ENCODE results near the gene CA9.

The CA9 gene

DNA sequence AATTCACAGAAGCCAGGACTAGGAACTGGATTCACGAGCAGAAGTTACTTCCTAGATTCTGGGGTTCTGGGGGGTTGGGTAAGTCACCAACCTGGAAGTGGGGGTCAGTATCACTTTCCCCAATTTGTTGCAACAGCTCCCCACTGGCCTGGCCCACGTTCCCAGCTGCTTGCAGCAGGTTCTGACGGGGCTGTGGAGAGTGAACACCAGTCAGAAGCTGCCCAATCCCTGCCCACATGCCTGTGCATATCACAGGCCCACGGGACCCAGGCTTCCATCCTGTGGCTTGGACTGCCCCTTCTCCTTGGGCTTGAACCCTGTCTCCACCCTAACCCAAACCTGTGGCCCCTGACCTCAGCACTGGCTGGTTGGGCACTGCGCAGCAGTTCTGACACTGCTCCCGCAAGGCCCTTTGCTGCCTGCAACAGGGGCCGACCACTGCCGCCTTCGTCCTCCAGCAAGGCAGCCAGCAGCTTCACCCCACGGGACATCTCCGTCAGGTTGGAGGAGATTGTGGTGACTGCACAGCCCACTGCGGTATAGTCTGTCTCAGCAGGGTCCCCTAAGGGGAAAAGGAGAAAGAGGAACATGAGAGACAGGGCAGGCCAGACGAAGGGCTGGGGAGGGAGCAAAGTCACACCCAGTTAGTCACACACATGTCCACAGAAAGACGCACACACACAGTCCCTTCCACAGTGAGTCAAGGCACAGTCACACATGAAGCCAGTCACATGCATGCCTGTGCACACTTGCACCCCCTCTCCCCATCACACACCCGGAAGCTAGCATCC, 45.2 kb downstream of the CA9 start:
- no peak for DNase-seq

DNA sequence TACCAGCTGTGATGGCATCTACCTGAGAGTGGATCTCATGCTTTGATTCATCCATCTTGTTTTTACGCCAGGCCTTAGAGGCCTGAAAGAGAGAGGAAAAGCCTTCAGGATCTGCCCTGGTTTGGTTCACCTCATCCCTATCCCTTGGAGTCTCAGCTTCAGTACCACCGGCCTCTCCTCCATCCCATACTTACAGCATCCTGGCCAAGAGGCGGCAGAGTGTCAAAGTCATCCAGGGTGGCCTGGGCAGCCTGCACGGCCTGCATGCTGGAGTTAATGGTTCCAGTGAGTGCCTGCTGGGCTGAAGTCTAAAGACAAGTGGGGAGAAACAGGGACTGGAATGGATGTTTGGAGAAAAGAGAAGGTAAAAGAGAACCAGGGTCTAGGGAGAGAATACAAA, 45.8 kb downstream of the CA9 start:
- no peak for DNase-seq

DNA sequence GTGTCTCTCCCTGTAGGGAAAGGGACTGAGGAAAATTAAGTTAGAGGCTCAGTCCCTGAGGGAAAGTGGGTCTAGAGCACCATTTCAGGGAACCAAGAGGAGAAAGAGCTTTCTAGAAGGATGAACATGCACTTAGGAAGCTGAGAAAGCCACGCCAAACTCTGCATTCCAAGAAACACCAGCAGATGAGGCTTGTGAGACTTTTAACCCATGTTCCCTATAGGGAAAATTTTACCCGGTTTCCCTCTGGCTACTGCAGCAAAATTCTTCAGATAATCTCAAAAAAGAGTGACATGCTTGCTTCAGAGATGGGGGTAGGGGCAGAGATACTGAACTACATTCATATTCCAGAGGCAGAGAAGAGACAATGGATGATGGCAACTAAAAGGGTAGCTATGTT, 49.7 kb downstream of the CA9 start:
- DNase-seq, result no peak

DNA sequence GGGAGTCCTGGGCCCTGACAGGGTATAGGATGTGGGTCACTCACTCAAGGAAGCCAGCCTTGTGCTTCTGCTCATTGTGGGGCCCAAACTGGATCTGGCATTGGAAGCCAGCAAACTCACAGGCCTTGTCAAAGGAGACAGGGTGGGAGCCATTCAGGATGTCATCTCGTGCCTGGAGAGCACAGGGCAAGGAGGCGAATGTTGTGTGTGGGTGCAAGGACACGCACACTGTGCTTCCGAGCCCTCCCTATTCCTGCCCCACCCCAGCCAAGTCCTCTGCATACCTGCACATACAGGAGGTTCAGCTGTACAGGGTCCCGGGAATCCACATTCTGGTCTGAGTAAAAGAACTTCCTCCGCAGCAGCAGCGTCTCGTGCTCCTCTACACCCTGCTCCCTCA, 50.2 kb downstream of the CA9 start:
- no peak for DNase-seq

DNA sequence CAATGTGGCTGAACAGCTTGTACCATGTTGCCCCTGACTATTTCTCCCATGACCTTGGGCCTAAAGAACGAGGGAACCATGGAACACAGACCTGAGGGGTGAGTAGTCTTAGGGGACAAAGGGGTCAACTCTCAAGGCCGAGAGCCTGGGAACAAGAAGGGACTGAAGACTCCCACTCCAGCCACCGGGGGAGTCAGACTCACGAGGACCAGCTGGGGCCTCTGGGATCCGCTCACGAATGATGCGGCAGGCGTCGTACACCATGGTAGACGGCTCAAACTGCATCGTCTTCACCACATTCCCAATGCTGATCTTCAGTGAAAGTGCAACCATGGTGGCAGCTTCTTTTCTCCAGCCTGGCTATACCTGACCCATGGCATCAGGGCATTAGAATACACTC, 51.6 kb downstream of the CA9 start:
- no peak for DNase-seq

DNA sequence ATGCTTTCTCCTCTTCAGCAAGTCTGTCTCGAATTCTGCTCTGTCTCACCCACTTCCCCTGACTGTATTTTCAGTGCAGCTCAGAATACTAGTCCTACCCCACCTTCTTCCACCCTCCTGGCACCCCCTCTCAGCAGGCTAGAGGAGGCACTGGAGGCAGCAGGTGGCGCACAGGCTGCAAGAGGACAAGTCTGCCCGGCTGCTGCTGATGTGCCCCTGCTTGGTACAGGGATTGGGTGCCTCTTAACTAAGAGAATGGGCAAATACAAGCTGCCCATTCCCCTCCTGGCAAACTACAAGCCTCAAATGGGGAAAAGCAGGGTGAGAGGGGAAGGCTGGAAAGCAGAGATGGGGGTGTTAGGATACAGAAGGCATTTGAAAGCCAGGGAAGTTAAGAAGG, 53.2 kb downstream of the CA9 start:
- DNase-seq, result peak in 2 of 4 experiments; percentile 12 to 39

DNA sequence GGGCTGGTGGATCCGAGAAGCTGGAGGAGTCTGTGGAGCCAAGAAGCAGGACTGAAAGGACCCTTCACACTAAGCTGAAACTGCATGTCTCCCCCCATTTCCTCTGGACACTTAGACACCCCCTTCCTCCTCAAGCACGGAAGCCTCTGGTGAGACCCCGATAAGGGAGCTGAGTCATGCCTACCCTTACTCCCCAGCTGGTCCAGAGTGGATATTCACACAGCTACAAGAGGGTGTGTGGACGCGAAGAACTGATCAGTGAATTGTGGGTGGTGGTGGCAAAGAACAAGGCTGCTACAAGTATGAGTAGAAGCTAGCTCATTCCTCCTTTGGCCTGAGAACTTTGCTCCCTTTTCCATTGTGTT, 53.9 kb downstream of the CA9 start:
- no peak for DNase-seq

DNA sequence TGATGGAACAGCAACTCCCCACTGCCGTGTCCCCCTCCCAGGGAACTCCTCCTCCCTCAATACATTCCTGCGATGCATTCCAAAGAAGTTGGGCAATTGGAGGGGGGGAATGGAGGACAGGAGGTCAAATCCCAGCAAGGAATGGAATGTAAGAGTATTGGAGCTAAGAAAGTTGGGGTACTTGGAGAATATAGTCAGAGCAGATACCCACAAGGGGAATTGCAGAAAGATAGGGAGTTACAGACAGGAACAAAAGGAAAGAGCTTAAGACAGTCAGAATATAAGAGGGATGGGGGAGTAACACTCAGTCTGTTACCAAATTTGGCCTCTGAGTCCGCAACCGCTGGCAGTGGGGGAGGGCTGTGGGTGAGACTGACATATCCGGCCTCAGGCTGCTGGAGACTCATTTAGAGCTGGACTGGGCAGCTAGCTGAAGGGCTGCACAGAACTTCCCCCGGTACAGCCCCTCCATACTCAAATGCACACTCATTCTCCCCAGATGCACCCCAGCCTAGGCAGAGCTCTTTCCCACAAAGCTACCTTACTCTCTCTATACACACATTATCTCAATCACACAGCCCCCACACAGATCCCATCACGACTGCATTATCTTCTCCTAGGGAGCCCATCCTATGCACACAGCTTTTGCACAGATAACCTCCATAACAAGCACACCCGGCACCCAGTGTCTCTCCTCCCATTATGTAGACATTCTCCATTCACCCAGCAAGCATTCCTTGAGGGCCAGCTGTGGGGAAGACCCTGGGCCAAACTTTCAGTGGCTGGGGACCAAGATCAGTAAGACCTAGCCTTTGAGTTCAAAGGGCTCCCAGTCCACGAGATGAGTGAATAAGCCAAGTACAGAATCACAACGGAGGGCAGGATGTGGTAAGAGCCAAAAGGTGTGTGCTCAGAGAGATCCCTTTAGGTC, 54.6 kb downstream of the CA9 start:
- no peak for DNase-seq

DNA sequence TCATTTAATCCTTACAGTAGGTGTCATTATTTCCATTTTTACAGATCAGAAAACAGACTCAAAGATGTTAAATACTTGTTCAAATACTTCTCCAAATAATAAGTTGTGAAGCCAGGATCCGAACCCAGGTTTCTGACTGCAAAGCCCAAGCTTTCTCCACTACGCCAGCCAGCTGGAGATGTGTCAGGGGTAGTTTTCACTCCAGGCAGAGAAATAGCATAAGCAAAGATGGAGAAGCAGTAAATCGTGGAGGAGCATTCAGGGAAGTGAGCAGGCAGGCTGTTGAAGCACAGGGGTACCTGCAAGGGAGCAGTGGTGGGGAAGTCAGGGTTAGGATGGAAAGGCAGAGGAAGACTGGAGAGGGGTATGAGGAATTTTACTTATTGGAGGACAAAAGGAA, 55.4 kb downstream of the CA9 start:
- no peak for DNase-seq

DNA sequence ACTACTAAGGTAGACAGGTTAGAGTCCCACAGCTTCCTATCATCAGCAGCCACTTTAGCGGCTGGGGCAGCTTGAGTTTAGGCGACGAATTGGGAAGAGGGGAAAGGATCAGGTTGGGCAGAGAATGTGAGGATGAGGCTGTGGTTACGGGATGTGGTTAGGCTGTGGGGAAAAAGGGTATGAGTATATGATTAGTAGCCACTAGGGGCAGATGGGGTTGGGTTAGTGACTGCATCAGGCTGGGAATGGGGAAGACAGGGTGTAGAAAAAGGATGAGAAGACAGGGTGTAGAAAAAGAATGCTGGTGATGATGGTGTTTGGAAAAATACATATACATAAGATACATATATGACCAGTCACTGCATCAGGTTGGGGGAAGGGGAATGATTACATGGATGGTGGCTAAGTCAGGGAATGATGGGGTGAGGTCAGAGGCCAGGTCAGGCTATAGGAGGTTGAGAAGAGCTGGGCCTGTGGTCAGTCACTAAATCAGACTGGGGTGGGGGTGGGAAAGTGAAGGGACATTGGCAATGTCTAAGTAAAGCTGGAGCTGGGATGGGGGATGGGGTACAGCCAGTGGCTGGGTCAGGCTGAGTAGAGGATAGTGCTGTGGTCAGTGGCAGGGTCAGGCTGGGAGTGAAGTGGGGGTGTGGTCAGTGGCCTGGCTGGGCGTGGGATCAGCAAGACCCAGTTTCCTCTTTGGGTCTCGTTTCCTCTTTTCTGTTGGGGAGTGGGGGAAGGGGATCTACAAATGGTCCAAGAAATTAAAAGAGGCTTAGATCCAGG, 56.2 kb downstream of the CA9 start:
- DNase-seq, result no peak

DNA sequence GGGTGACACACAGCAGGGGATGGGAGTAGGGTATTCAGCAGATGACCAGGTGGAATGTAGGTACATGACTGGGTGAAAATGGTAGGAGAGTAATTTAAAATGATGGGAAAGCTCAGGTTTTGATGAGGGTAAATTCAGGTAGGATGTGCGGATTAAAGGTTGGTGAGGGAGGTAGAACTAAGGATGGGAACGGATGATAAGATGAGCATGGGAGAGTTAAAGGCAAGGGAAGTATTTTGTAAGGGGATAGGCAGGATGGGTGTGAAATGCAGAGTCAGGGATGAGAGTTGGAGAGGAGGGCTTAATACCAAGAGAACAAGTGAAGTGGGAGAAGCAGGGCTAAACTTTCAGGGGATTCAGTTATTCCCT, 56.7 kb downstream of the CA9 start:
- DNase-seq, result no peak
